Activated B cell treated with CpG ODN at 0.5 μM for 24 hours (primary cell): ENCODE measurements around the gene PTBP3. TPM values are rescaled to one million over a fixed set of nuclear protein-coding genes. Genes with fewer than 3 reads are reported as not detected.

Experiments used
- ATAC-seq: fragments of 200-7000 bp; cut with Tn5 transposase; one replicate; pipeline ENCODE4 v1.10.0; 2021; ENCODE audit warnings: low read depth, mild to moderate bottlenecking, moderate library complexity
- CTCF ChIA-PET: fragments of 350-600 bp; sonication (Branson Sonifier 250); formaldehyde crosslinking; loops from one replicate; lab custom pipeline; 2021; ENCODE audit warnings: antibody characterized with exemption; lab: Charles Lee
- POLR2A ChIA-PET: fragments of 350-600 bp; sonication (Branson Sonifier 250); formaldehyde crosslinking; loops from one replicate; lab custom pipeline; 2021; ENCODE audit warnings: antibody characterized with exemption; lab: Charles Lee
- DNase-seq: peaks from one replicate; pipeline ENCODE4 v3.0.0; 2022
- H3K27ac Mint-ChIP-seq: one replicate; pipeline ENCODE4 v1.8.0; 2020; ENCODE audit warnings: mixed read lengths
- H3K27me3 Mint-ChIP-seq: one replicate; pipeline ENCODE4 v1.8.0; 2021; ENCODE audit warnings: mixed read lengths
- H3K36me3 Mint-ChIP-seq: one replicate; pipeline ENCODE4 v1.8.0; 2021; ENCODE audit warnings: low read depth, mixed read lengths
- H3K4me1 Mint-ChIP-seq: one replicate; pipeline ENCODE4 v1.8.0; 2021; ENCODE audit warnings: mixed read lengths
- H3K4me3 Mint-ChIP-seq: one replicate; pipeline ENCODE4 v1.8.0; 2020; ENCODE audit warnings: mild to moderate bottlenecking, mixed read lengths
- H3K9me3 Mint-ChIP-seq: one replicate; pipeline ENCODE4 v1.8.0; 2020; ENCODE audit warnings: mixed read lengths
- CTCF ChIP-seq: fragments of 200-600 bp; IDR thresholded peaks from one replicate; pipeline ENCODE4 v1.8.0; 2022; ENCODE audit warnings: antibody characterized with exemption, mild to moderate bottlenecking
- intact Hi-C: fragments of 100-400 bp; cut with micrococcal nuclease; formaldehyde crosslinking; loops from one replicate; pipeline ENCODE4 v1.15.1; 2024
- total RNA-seq: library from RNA; stranded (reverse); gene quantifications from 2 replicates; pipeline ENCODE4 v1.2.3, GENCODE V29; 2022

Gene PTBP3
- total RNA-seq, 1 donor from 2014 or later: 106 TPM

GRCh38 chr9:112325600-112325999 is 7.8 kb downstream of the PTBP3 start:
- ChIA-PET POLR2A (interaction anchor here (0.6 to 1.4 kb wide), 5 partner anchors 10 to 695 kb away, joined by 3 to 6 read pairs (median 3); partner anchors contain the start of gene DNAJC25), CTCF (no interaction called here)
- Mint-ChIP-seq H3K27ac (peak overlapping the region; percentile 42), H3K9me3 (peaks cover 10% of the 10 kb centered on the region), H3K4me1 (peaks cover 80% of the 10 kb centered on the region), H3K27me3 (no peaks in the 10 kb centered on the region), H3K4me3 (no peak overlapping the region), H3K36me3 (peaks cover 36% of the 10 kb centered on the region)
- no peak for TF ChIP-seq CTCF
- intact Hi-C loops: no loop called here
- no peak for ATAC-seq
- DNase-seq: no peak

- Mint-ChIP-seq H3K36me3 (peaks cover 37% of the 10 kb centered on the region), H3K4me1 (peaks cover 78% of the 10 kb centered on the region), H3K9me3 (peaks cover 10% of the 10 kb centered on the region), H3K27ac (peak overlapping the region; percentile 31), H3K27me3 (no peaks in the 10 kb centered on the region), H3K4me3 (no peak overlapping the region)
- intact Hi-C loops: no loop called here
- POLR2A ChIA-PET: interaction anchor here (0.6 to 1.4 kb wide), 5 partner anchors 8 to 694 kb away, joined by 3 to 6 read pairs (median 4); partner anchors contain the start of genes DNAJC25 and PTBP3
- TF ChIP-seq CTCF: no peak
- DNase-seq (no peak), ATAC-seq (no peak)
- CTCF ChIA-PET: no interaction called here
Observed at GRCh38 chr9:112325127-112325526, 8.3 kb downstream of the PTBP3 start.

GRCh38 chr9:112323378-112323854 is 10.0 kb downstream of the PTBP3 start:
- TF ChIP-seq CTCF: no peak
- POLR2A ChIA-PET: interaction anchor here (0.5 kb wide), 1 partner anchor 213 kb away, joined by 4 read pairs; no protein-coding TSS in a partner anchor
- Mint-ChIP-seq H3K27me3 (no peaks in the 10 kb centered on the region), H3K4me3 (no peak overlapping the region), H3K4me1 (peaks cover 76% of the 10 kb centered on the region), H3K27ac (no peak overlapping the region), H3K9me3 (peaks cover 10% of the 10 kb centered on the region), H3K36me3 (peaks cover 44% of the 10 kb centered on the region)
- intact Hi-C loops: no loop called here
- ATAC-seq (no peak), DNase-seq (no peak)
- CTCF ChIA-PET: no interaction called here

GRCh38 chr9:112322701-112323377 is 10.6 kb downstream of the PTBP3 start:
- Mint-ChIP-seq H3K36me3 (peaks cover 46% of the 10 kb centered on the region), H3K9me3 (peaks cover 10% of the 10 kb centered on the region), H3K4me3 (no peak overlapping the region), H3K27ac (no peak overlapping the region), H3K4me1 (peaks cover 76% of the 10 kb centered on the region), H3K27me3 (no peaks in the 10 kb centered on the region)
- ChIA-PET POLR2A (interaction anchor here (0.5 to 0.6 kb wide), 2 partner anchors 66 to 213 kb away, joined by 3 to 4 read pairs; no protein-coding TSS in a partner anchor), CTCF (no interaction called here)
- ATAC-seq (no peak), DNase-seq (no peak)
- TF ChIP-seq CTCF: no peak
- intact Hi-C loops: no loop called here

GRCh38 chr9:112316258-112316943 is 17.0 kb downstream of the PTBP3 start:
- Mint-ChIP-seq H3K27me3 (no peaks in the 10 kb centered on the region), H3K4me1 (peaks cover 66% of the 10 kb centered on the region), H3K36me3 (peaks cover 23% of the 10 kb centered on the region), H3K9me3 (no peaks in the 10 kb centered on the region), H3K4me3 (peak overlapping the region; percentile 15), H3K27ac (peak overlapping the region; percentile 41)
- intact Hi-C loops: no loop called here
- ATAC-seq (no peak), DNase-seq (no peak)
- CTCF ChIA-PET: no interaction called here
- POLR2A ChIA-PET: interaction anchor here (0.7 to 1.1 kb wide), 3 partner anchors 10 to 264 kb away, joined by 3 to 4 read pairs (median 4); partner anchors contain the start of gene PTBP3
- no peak for TF ChIP-seq CTCF
